ENCODE data around the gene AFM.

GRCh38 chr4:73486497-73486896 is 5.0 kb downstream of the AFM start:
- TF ChIP-seq CTCF (conservative IDR thresholded peaks at IDR 0.05; ENCODE audit: low read length) = no peak
- no peak for TF ChIP-seq EZH2phosphoT487 (IDR thresholded peaks at IDR 0.05; ENCODE audit: borderline replicate concordance)

Measured in Loucy (cell line).